ENCODE measurements around the gene NHLRC2.

Gene NHLRC2

GRCh38 chr10:113920875-113921274 lies 66.4 kb downstream of the NHLRC2 start:
- POLR2A ChIA-PET (ENCODE audit: low non-redundant PET): interaction anchor here (0.5 kb wide), 1 partner anchor 136 kb away, joined by 3 read pairs; no protein-coding TSS in a partner anchor
- H3K27ac ChIP-seq: no peak overlapping the region
- CTCF ChIA-PET: interaction anchor here (0.7 kb wide), 1 partner anchor 169 kb away, joined by 5 read pairs; the partner anchor contains the start of gene PLEKHS1
- TF ChIP-seq, protein P1, sequence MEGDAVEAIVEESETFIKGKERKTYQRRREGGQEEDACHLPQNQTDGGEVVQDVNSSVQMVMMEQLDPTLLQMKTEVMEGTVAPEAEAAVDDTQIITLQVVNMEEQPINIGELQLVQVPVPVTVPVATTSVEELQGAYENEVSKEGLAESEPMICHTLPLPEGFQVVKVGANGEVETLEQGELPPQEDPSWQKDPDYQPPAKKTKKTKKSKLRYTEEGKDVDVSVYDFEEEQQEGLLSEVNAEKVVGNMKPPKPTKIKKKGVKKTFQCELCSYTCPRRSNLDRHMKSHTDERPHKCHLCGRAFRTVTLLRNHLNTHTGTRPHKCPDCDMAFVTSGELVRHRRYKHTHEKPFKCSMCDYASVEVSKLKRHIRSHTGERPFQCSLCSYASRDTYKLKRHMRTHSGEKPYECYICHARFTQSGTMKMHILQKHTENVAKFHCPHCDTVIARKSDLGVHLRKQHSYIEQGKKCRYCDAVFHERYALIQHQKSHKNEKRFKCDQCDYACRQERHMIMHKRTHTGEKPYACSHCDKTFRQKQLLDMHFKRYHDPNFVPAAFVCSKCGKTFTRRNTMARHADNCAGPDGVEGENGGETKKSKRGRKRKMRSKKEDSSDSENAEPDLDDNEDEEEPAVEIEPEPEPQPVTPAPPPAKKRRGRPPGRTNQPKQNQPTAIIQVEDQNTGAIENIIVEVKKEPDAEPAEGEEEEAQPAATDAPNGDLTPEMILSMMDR (conservative IDR thresholded peaks at IDR 0.05; ENCODE audit: low read depth): no peak
- DNase-seq (ENCODE audit: low spot score): peak; percentile 41

GRCh38 chr10:113921561-113922370 lies 67.3 kb downstream of the NHLRC2 start:
- ChIA-PET CTCF (interaction anchor here (0.8 to 1.4 kb wide), 2 partner anchors 14 to 122 kb away, joined by 4 to 5 read pairs; no protein-coding TSS in a partner anchor), POLR2A (ENCODE audit: low non-redundant PET) (no interaction called here)
- no peak overlapping the region for H3K27ac ChIP-seq
- TF ChIP-seq, protein P1 (conservative IDR thresholded peaks at IDR 0.05; ENCODE audit: low read depth): no peak
- no peak for DNase-seq (ENCODE audit: low spot score)

GRCh38 chr10:113922787-113923570 lies 68.5 kb downstream of the NHLRC2 start:
- no peak for DNase-seq (ENCODE audit: low spot score)
- TF ChIP-seq, protein P1 (conservative IDR thresholded peaks at IDR 0.05; ENCODE audit: low read depth): no peak
- H3K27ac ChIP-seq: no peak overlapping the region
- ChIA-PET CTCF (interaction anchor here (0.8 to 1.4 kb wide), 3 partner anchors 11 to 123 kb away, joined by 3 to 5 read pairs (median 4); no protein-coding TSS in a partner anchor), POLR2A (ENCODE audit: low non-redundant PET) (no interaction called here)

GRCh38 chr10:113924186-113924585 lies 69.7 kb downstream of the NHLRC2 start:
- TF ChIP-seq, protein P1 (conservative IDR thresholded peaks at IDR 0.05; ENCODE audit: low read depth): no peak
- CTCF ChIA-PET: interaction anchor here (0.7 kb wide), 1 partner anchor 115 kb away, joined by 3 read pairs; no protein-coding TSS in a partner anchor
- POLR2A ChIA-PET (ENCODE audit: low non-redundant PET): no interaction called here
- DNase-seq (ENCODE audit: low spot score): no peak
- no peak overlapping the region for H3K27ac ChIP-seq

DNA sequence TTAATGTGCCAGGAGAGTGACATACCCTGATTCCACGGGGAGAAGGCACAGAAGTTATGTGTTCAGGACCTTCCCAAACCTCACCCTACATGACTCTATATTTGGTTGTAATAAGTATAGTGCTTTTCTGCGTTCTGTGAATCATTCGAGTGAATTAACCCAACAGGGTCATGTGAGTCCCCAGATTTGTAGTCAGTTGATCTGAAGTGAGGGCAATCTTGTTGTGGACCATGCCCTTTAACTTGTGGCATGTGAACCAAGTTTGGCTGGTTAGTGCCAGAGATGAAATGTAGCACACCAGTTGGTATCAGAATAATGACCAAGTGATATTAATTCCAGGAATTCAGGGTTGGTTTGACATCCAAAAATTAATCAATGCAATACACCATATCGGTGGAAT lies 70.2 kb downstream of the NHLRC2 start:
- CTCF ChIA-PET: interaction anchor here (0.7 kb wide), 1 partner anchor 115 kb away, joined by 3 read pairs; no protein-coding TSS in a partner anchor
- POLR2A ChIA-PET (ENCODE audit: low non-redundant PET): no interaction called here
- TF ChIP-seq, protein P1 (conservative IDR thresholded peaks at IDR 0.05; ENCODE audit: low read depth): no peak
- no peak for DNase-seq (ENCODE audit: low spot score)
- no peak overlapping the region for H3K27ac ChIP-seq

- TF ChIP-seq, protein P1 (conservative IDR thresholded peaks at IDR 0.05; ENCODE audit: low read depth): no peak
- no peak overlapping the region for H3K27ac ChIP-seq
- DNase-seq (ENCODE audit: low spot score): no peak
- ChIA-PET POLR2A (ENCODE audit: low non-redundant PET) (no interaction called here), CTCF (no interaction called here)
These were observed 73.0 kb downstream of the NHLRC2 start for GRCh38 chr10:113927440-113927839.

Measured in RWPE1 (cell line).